Fibroblast of lung (primary cell): ENCODE measurements around the gene ZMYND19. TPM values are rescaled to one million over a fixed set of nuclear protein-coding genes. Genes with fewer than 3 reads are reported as not detected.

Source experiments
- DNase-seq, 2 donors: peaks; one replicate each; pipeline versions ENCODE4 v3.0.0 to v3.0.0-alpha.2; 2010; ENCODE audit warnings: low read depth in 2 of 2
- H2AFZ ChIP-seq: 2 replicates; pipeline ENCODE4 v1.5.1; 2012; ENCODE audit warnings: low read length, control low read depth, inconsistent platforms
- H3K27ac ChIP-seq: 2 replicates; pipeline ENCODE4 v1.5.1; 2011; ENCODE audit warnings: low read length, control low read depth; ENCODE audit not compliant: insufficient read depth
- H3K27me3 ChIP-seq: 2 replicates; pipeline ENCODE4 v1.5.1; 2011; ENCODE audit warnings: mild to moderate bottlenecking, low read length; ENCODE audit not compliant: control insufficient read depth, insufficient read depth
- H3K36me3 ChIP-seq: 2 replicates; pipeline ENCODE4 v1.5.1; 2011; ENCODE audit warnings: low read length; ENCODE audit not compliant: control insufficient read depth, insufficient read depth
- H3K4me1 ChIP-seq: 2 replicates; pipeline ENCODE4 v1.5.1; 2011; ENCODE audit warnings: low read length; ENCODE audit not compliant: control insufficient read depth, insufficient read depth; ENCODE audit errors: extremely low read depth
- H3K4me2 ChIP-seq: 2 replicates; pipeline ENCODE4 v1.5.1; 2011; ENCODE audit warnings: low read length, control low read depth; ENCODE audit not compliant: insufficient read depth; ENCODE audit errors: extremely low read depth
- H3K4me3 ChIP-seq, 4 experiments: fragments of 200-600 bp in 1 of 4; sonication (generic) in 1 of 4; replicated peaks in 1 of 4; 2 replicates each; pipeline ENCODE4 v1.5.1; 2011 to 2016; ENCODE audit warnings: low read length in 4 of 4, low read depth in 3 of 4, mild to moderate bottlenecking in 3 of 4, control low read depth in 2 of 4, inconsistent platforms in 1 of 4, mixed read lengths in 1 of 4; ENCODE audit not compliant: insufficient read depth in 1 of 4; ENCODE audit errors: control extremely low read depth in 1 of 4
- H3K79me2 ChIP-seq: 2 replicates; pipeline ENCODE4 v1.5.1; 2012; ENCODE audit warnings: mild to moderate bottlenecking, low read length, inconsistent platforms; ENCODE audit not compliant: control insufficient read depth, insufficient read depth
- H3K9ac ChIP-seq: 2 replicates; pipeline ENCODE4 v1.5.1; 2011; ENCODE audit warnings: mild to moderate bottlenecking, low read length, control low read depth; ENCODE audit not compliant: insufficient read depth
- H3K9me3 ChIP-seq: 2 replicates; pipeline ENCODE4 v1.5.1; 2012; ENCODE audit warnings: low read depth, low read length; ENCODE audit not compliant: control insufficient read depth, insufficient read depth
- H4K20me1 ChIP-seq: 2 replicates; pipeline ENCODE4 v1.5.1; 2011; ENCODE audit warnings: low read length; ENCODE audit not compliant: control insufficient read depth, insufficient read depth; ENCODE audit errors: extremely low read depth
- CTCF ChIP-seq, 2 donors: IDR thresholded peaks in 1 of 2; conservative IDR thresholded peaks in 1 of 2; 1 replicate in 1 of 2; 2 replicates in 1 of 2; pipeline ENCODE4 v1.5.1; 2011 to 2012; ENCODE audit warnings: low read length in 2 of 2, control low read depth in 1 of 2, inconsistent platforms in 1 of 2, low read depth in 1 of 2, mild to moderate bottlenecking in 1 of 2
- EZH2 ChIP-seq: IDR thresholded peaks from 2 replicates; pipeline ENCODE4 v1.5.1; 2012; ENCODE audit warnings: low read length, control low read depth, mild to moderate bottlenecking; ENCODE audit errors: missing control alignments
- polyA plus RNA-seq, 2 donors: library from polyadenylated mRNA; depleted of rRNA in 1 of 2; stranded (reverse) in 1 of 2; unstranded in 1 of 2; fragments of >200 nt; gene quantifications; 2 replicates each; pipeline ENCODE4 v1.2.1, GENCODE V29; 2011 to 2012; ENCODE audit warnings: missing spikeins in 1 of 2
- total RNA-seq: library from RNA; depleted of rRNA; stranded (reverse); fragments of >200 nt; gene quantifications from 2 replicates; pipeline ENCODE4 v1.2.1, GENCODE V29; 2014

Gene ZMYND19
- total and polyA plus RNA-seq, 2 donors (not counting 1 experiment from before 2014, with no cell fraction given): 11.2 to 12.7 TPM

DNA sequence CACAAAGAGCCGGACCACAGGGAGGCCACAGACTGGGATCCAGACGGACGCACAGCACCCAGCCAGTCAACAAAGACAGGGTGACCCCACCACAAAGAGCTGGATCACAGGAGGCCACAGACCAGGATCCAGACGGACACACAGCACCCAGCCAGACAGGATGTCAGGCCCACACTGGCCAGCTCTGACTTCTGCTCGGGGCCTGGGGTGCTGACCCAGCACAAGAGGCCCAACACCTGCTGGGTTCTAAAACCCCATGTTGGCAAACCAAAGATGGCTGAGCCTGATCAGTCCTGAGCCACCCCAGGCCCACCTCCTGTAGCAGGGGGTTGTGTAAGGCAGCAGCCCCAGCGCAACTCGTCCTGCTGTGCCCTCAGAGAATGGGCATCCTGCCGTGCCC lies 6.4 kb downstream of the ZMYND19 start:
- DNase-seq: no peak
- Histone ChIP-seq H3K27me3 (no peaks in the 10 kb centered on the region), H3K9ac (no peak overlapping the region), H3K27ac (no peak overlapping the region), H3K4me3 (no peak overlapping the region), H3K9me3 (no peaks in the 10 kb centered on the region), H3K36me3 (peaks cover 28% of the 10 kb centered on the region), H2AFZ (no peak overlapping the region), H3K4me1 (peaks cover 2% of the 10 kb centered on the region), H3K4me2 (no peak overlapping the region), H4K20me1 (no peaks in the 10 kb centered on the region), H3K79me2 (peaks cover 9% of the 10 kb centered on the region)
- no peak for TF ChIP-seq CTCF (conservative IDR thresholded peaks at IDR 0.05 in 1 of 2, IDR thresholded peaks at IDR 0.05 in 1 of 2; ENCODE audit: low read depth in 1 of 2, low read length in 2 of 2)
- TF ChIP-seq EZH2: no peak

- Histone ChIP-seq H3K9ac (no peak overlapping the region), H3K4me2 (no peak overlapping the region), H3K9me3 (no peaks in the 10 kb centered on the region), H3K79me2 (peaks cover 4% of the 10 kb centered on the region), H3K4me1 (no peaks in the 10 kb centered on the region), H3K27ac (no peak overlapping the region), H4K20me1 (no peaks in the 10 kb centered on the region), H3K36me3 (peaks cover 24% of the 10 kb centered on the region), H2AFZ (no peak overlapping the region), H3K4me3 (no peak overlapping the region), H3K27me3 (no peaks in the 10 kb centered on the region)
- TF ChIP-seq CTCF (conservative IDR thresholded peaks at IDR 0.05 in 1 of 2, IDR thresholded peaks at IDR 0.05 in 1 of 2; ENCODE audit: low read depth in 1 of 2, low read length in 2 of 2) (no peak), EZH2 (no peak)
- no peak for DNase-seq
These were observed 7.0 kb downstream of the ZMYND19 start for GRCh38 chr9:137583347-137583746.

- no peak overlapping the region for H2AFZ ChIP-seq
- no peak overlapping the region for H3K4me3 ChIP-seq
- H3K79me2 ChIP-seq: peaks cover 7% of the 10 kb centered on the region
- H3K27ac ChIP-seq: no peak overlapping the region
- no peak overlapping the region for H3K9ac ChIP-seq
- no peak overlapping the region for H3K4me2 ChIP-seq
- DNase-seq: peak in 1 of 2 donors; percentile 26
- H3K9me3 ChIP-seq: no peaks in the 10 kb centered on the region
- H3K27me3 ChIP-seq: no peaks in the 10 kb centered on the region
- peaks cover 20% of the 10 kb centered on the region for H3K36me3 ChIP-seq
- no peaks in the 10 kb centered on the region for H4K20me1 ChIP-seq
- H3K4me1 ChIP-seq: peaks cover 4% of the 10 kb centered on the region
- TF ChIP-seq CTCF (conservative IDR thresholded peaks at IDR 0.05 in 1 of 2, IDR thresholded peaks at IDR 0.05 in 1 of 2; ENCODE audit: low read depth in 1 of 2, low read length in 2 of 2) (peak; percentile 6 to 24), EZH2 (no peak)
These were observed 7.9 kb downstream of the ZMYND19 start for GRCh38 chr9:137582286-137582860.
